SU-DHL-6 (cell line): ENCODE results near the gene PITPNC1.

Source experiments
- H2AFZ ChIP-seq: fragments of 200-600 bp; sonication (generic); 2 replicates; pipeline ENCODE4 v1.6.1; 2014; ENCODE audit warnings: low read depth, mild to moderate bottlenecking, moderate library complexity, mixed read lengths, antibody characterized with exemption, low read length; ENCODE audit not compliant: severe bottlenecking
- H3F3A ChIP-seq: fragments of 200-600 bp; shearing (Covaris generic); 2 replicates; pipeline ENCODE4 v1.6.0; 2016; ENCODE audit warnings: antibody characterized with exemption, mild to moderate bottlenecking; ENCODE audit not compliant: insufficient read depth
- H3K27ac ChIP-seq: fragments of 200-600 bp; sonication (generic); 2 replicates; pipeline ENCODE4 v1.5.1; 2016; ENCODE audit warnings: low read depth, mild to moderate bottlenecking, low read length, moderate library complexity, mixed read lengths
- H3K27me3 ChIP-seq: fragments of 200-600 bp; sonication (generic), shearing (Covaris generic); 2 replicates; pipeline ENCODE4 v1.6.0; 2014; ENCODE audit warnings: mild to moderate bottlenecking, low read length
- H3K36me3 ChIP-seq: fragments of 200-600 bp; sonication (generic); 2 replicates; pipeline ENCODE4 v1.6.1; 2014; ENCODE audit warnings: mild to moderate bottlenecking, low read length, mixed read lengths
- H3K4me2 ChIP-seq: fragments of 300-600, 200-600 bp; shearing (Covaris generic), sonication (generic); 2 replicates; pipeline ENCODE4 v1.6.0; 2014; ENCODE audit warnings: low read length, low read depth, mild to moderate bottlenecking; ENCODE audit not compliant: poor library complexity, severe bottlenecking
- H3K4me3 ChIP-seq: fragments of 200-600 bp; sonication (generic); 2 replicates; pipeline ENCODE4 v1.5.1; 2014; ENCODE audit warnings: antibody characterized with exemption, low read length, mild to moderate bottlenecking, mixed read lengths; ENCODE audit not compliant: insufficient read depth, poor library complexity, severe bottlenecking
- H3K79me2 ChIP-seq: fragments of 200-600 bp; sonication (generic); 2 replicates; pipeline ENCODE4 v1.6.1; 2014; ENCODE audit warnings: mild to moderate bottlenecking, low read length, moderate library complexity; ENCODE audit not compliant: insufficient read depth
- H3K9ac ChIP-seq: fragments of 200-600 bp; sonication (generic); 2 replicates; pipeline ENCODE4 v1.7.0; 2014; ENCODE audit warnings: mild to moderate bottlenecking, low read length
- H3K9me2 ChIP-seq: fragments of 200-600 bp; sonication (generic); replicated peaks from 2 replicates; pipeline ENCODE4 v1.6.1; 2014; ENCODE audit warnings: low read length; ENCODE audit not compliant: insufficient read depth
- H3K9me3 ChIP-seq: fragments of 200-600 bp; sonication (generic); 2 replicates; pipeline ENCODE4 v1.6.1; 2014; ENCODE audit warnings: low read length, mixed read lengths; ENCODE audit not compliant: insufficient read depth
- H4K20me1 ChIP-seq: fragments of 200-600 bp; sonication (generic); 2 replicates; pipeline ENCODE4 v1.6.1; 2014; ENCODE audit warnings: low read depth, mild to moderate bottlenecking, antibody characterized with exemption, low read length, moderate library complexity, mixed read lengths
- EZH2phosphoT487 ChIP-seq: fragments of 200-600 bp; sonication (generic), shearing (Covaris generic); conservative IDR thresholded peaks from 2 replicates; pipeline ENCODE4 v1.6.1; 2018; ENCODE audit warnings: mild to moderate bottlenecking, antibody characterized with exemption, low read length, moderate library complexity, mixed read lengths
- TF ChIP-seq, protein P1 (sequence below): fragments of 200-600 bp; sonication (generic); IDR thresholded peaks from one replicate; pipeline ENCODE4 v1.5.1; 2017; ENCODE audit warnings: antibody characterized with exemption, mild to moderate bottlenecking, low read length, moderate library complexity; ENCODE audit not compliant: insufficient read depth, poor library complexity, severe bottlenecking

PITPNC1 gene

DNA sequence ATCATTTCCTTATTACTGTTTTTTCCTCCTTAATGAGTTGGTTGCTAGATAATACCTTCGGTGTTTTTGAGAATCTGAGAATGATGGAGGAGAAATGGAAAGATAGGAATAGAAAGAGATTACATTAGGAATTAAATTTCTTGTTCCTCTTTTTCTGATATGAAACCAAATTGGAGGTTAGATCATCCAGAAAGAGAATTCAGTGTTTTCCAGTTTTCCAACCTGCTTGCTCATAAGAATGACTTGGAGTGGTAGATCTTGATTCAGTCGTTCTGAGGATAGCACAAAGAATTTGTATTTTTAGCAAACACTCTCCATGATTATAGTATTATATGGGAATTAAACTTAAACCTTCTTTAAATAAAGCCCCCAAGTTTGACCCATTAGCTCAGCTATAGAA, 35.9 kb downstream of the PITPNC1 start:
- Histone ChIP-seq H4K20me1 (no peaks in the 10 kb centered on the region), H3K9ac (no peak overlapping the region), H3K9me3 (no peaks in the 10 kb centered on the region), H3K27ac (no peak overlapping the region), H3F3A (no peaks in the 10 kb centered on the region), H3K36me3 (no peaks in the 10 kb centered on the region), H3K4me2 (no peak overlapping the region), H2AFZ (no peak overlapping the region), H3K4me3 (no peak overlapping the region), H3K79me2 (no peaks in the 10 kb centered on the region), H3K9me2 (no peaks in the 10 kb centered on the region), H3K27me3 (no peaks in the 10 kb centered on the region)
- no peak for TF ChIP-seq EZH2phosphoT487
- TF ChIP-seq, protein P1, sequence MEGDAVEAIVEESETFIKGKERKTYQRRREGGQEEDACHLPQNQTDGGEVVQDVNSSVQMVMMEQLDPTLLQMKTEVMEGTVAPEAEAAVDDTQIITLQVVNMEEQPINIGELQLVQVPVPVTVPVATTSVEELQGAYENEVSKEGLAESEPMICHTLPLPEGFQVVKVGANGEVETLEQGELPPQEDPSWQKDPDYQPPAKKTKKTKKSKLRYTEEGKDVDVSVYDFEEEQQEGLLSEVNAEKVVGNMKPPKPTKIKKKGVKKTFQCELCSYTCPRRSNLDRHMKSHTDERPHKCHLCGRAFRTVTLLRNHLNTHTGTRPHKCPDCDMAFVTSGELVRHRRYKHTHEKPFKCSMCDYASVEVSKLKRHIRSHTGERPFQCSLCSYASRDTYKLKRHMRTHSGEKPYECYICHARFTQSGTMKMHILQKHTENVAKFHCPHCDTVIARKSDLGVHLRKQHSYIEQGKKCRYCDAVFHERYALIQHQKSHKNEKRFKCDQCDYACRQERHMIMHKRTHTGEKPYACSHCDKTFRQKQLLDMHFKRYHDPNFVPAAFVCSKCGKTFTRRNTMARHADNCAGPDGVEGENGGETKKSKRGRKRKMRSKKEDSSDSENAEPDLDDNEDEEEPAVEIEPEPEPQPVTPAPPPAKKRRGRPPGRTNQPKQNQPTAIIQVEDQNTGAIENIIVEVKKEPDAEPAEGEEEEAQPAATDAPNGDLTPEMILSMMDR, result no peak

DNA sequence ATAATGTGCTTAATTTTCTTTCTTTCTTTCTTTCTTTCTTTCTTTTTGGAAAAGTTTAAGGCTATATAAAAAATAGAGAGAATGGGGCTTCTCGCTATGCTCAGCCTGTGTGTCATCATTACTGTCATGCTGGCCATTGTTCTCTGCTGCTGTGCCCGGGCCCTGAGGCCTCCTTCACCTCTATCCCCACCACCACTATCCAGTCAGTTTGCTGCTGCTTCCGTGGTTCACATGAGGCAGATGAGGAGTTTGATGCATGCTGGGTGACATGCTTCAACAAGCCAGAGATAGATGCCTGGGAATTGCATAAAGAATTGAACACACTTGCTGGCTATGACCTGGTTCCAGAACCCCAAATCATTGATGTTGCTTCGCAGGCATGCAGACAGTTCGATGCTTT, 36.3 kb downstream of the PITPNC1 start:
- Histone ChIP-seq H2AFZ (no peak overlapping the region), H3K9me3 (no peaks in the 10 kb centered on the region), H3K9ac (no peak overlapping the region), H3K79me2 (no peaks in the 10 kb centered on the region), H3K4me3 (no peak overlapping the region), H3K36me3 (no peaks in the 10 kb centered on the region), H3F3A (no peaks in the 10 kb centered on the region), H3K4me2 (no peak overlapping the region), H3K27me3 (no peaks in the 10 kb centered on the region), H3K27ac (no peak overlapping the region), H4K20me1 (no peaks in the 10 kb centered on the region), H3K9me2 (no peaks in the 10 kb centered on the region)
- no peak for TF ChIP-seq EZH2phosphoT487
- TF ChIP-seq, protein P1, result no peak

DNA sequence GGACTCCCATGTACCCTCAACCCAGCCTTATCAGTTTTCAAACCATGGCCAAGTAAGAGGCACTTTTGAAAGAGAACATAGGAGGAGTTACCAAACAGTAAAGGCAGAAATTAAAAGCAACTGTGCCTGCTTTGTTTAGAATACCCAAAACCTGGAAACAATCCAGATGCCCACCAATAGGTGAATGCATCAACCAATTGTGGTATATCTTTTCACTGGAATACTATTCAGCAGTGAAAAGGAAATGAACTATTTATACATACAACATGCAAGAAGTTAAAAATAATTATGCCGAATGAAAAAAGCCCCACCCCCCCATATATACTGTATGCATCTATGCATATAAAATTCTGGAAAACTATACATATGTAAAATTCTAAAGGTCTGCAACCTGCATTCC, 37.0 kb downstream of the PITPNC1 start:
- TF ChIP-seq EZH2phosphoT487, result no peak
- TF ChIP-seq, protein P1, result no peak
- no peaks in the 10 kb centered on the region for H4K20me1 ChIP-seq
- no peaks in the 10 kb centered on the region for H3K36me3 ChIP-seq
- H3K9me3 ChIP-seq, result no peaks in the 10 kb centered on the region
- H3K27ac ChIP-seq, result no peak overlapping the region
- no peak overlapping the region for H3K4me3 ChIP-seq
- H3K9me2 ChIP-seq, result no peaks in the 10 kb centered on the region
- no peak overlapping the region for H3K4me2 ChIP-seq
- H2AFZ ChIP-seq, result no peak overlapping the region
- no peaks in the 10 kb centered on the region for H3F3A ChIP-seq
- no peak overlapping the region for H3K9ac ChIP-seq
- no peaks in the 10 kb centered on the region for H3K79me2 ChIP-seq
- no peaks in the 10 kb centered on the region for H3K27me3 ChIP-seq

DNA sequence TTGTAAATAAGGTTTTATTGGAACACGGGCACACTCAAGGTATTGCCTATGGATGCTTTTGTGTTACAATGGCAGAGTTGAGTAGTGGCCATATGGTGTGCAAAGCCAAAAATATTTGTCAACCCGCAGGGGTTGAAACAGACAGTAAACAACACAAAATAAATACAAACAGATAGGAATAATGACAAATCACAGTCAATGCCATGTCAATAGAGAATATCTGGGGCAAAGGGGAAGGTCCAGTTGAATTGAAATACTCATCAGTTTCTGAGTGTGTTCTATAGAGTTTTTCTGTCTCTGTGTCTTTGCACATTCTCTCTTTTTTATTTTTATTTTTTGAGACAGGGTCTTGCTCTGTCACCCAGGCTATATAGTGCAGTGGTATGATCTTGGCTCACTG, 37.5 kb downstream of the PITPNC1 start:
- no peak overlapping the region for H3K4me2 ChIP-seq
- no peak overlapping the region for H3K9ac ChIP-seq
- no peak overlapping the region for H3K4me3 ChIP-seq
- no peak overlapping the region for H3K27ac ChIP-seq
- no peaks in the 10 kb centered on the region for H3K79me2 ChIP-seq
- H3K9me2 ChIP-seq, result no peaks in the 10 kb centered on the region
- no peaks in the 10 kb centered on the region for H4K20me1 ChIP-seq
- no peaks in the 10 kb centered on the region for H3F3A ChIP-seq
- no peaks in the 10 kb centered on the region for H3K27me3 ChIP-seq
- H2AFZ ChIP-seq, result no peak overlapping the region
- H3K9me3 ChIP-seq, result no peaks in the 10 kb centered on the region
- no peaks in the 10 kb centered on the region for H3K36me3 ChIP-seq
- TF ChIP-seq EZH2phosphoT487, result no peak
- TF ChIP-seq, protein P1, result no peak
